Activated B cell treated with CpG ODN at 0.5 μM for 24 hours (primary cell): Measurements from ENCODE around the gene LGI2. TPM values are rescaled to one million over a fixed set of nuclear protein-coding genes. Genes with fewer than 3 reads are reported as not detected.

ENCODE experiments used
- ATAC-seq: fragments of 200-7000 bp; cut with Tn5 transposase; one replicate; pipeline ENCODE4 v1.10.0; 2021; ENCODE audit warnings: low read depth, mild to moderate bottlenecking, moderate library complexity
- CTCF ChIA-PET: fragments of 350-600 bp; sonication (Branson Sonifier 250); formaldehyde crosslinking; loops from one replicate; lab custom pipeline; 2021; ENCODE audit warnings: antibody characterized with exemption; lab: Charles Lee
- POLR2A ChIA-PET: fragments of 350-600 bp; sonication (Branson Sonifier 250); formaldehyde crosslinking; loops from one replicate; lab custom pipeline; 2021; ENCODE audit warnings: antibody characterized with exemption; lab: Charles Lee
- DNase-seq: peaks from one replicate; pipeline ENCODE4 v3.0.0; 2022
- H3K27ac Mint-ChIP-seq: one replicate; pipeline ENCODE4 v1.8.0; 2020; ENCODE audit warnings: mixed read lengths
- H3K27me3 Mint-ChIP-seq: one replicate; pipeline ENCODE4 v1.8.0; 2021; ENCODE audit warnings: mixed read lengths
- H3K36me3 Mint-ChIP-seq: one replicate; pipeline ENCODE4 v1.8.0; 2021; ENCODE audit warnings: low read depth, mixed read lengths
- H3K4me1 Mint-ChIP-seq: one replicate; pipeline ENCODE4 v1.8.0; 2021; ENCODE audit warnings: mixed read lengths
- H3K4me3 Mint-ChIP-seq: one replicate; pipeline ENCODE4 v1.8.0; 2020; ENCODE audit warnings: mild to moderate bottlenecking, mixed read lengths
- H3K9me3 Mint-ChIP-seq: one replicate; pipeline ENCODE4 v1.8.0; 2020; ENCODE audit warnings: mixed read lengths
- CTCF ChIP-seq: fragments of 200-600 bp; IDR thresholded peaks from one replicate; pipeline ENCODE4 v1.8.0; 2022; ENCODE audit warnings: antibody characterized with exemption, mild to moderate bottlenecking
- intact Hi-C: fragments of 100-400 bp; cut with micrococcal nuclease; formaldehyde crosslinking; loops from one replicate; pipeline ENCODE4 v1.15.1; 2024
- total RNA-seq: library from RNA; stranded (reverse); gene quantifications from 2 replicates; pipeline ENCODE4 v1.2.3, GENCODE V29; 2022

LGI2 gene
- total RNA-seq, 1 donor from 2014 or later = not detected

- Mint-ChIP-seq H3K9me3 (peaks cover 3% of the 10 kb centered on the region), H3K36me3 (no peaks in the 10 kb centered on the region), H3K27me3 (peaks cover 14% of the 10 kb centered on the region), H3K4me3 (no peak overlapping the region), H3K4me1 (no peaks in the 10 kb centered on the region), H3K27ac (no peak overlapping the region)
- ATAC-seq = no peak
- TF ChIP-seq CTCF = no peak
- intact Hi-C loops = no loop called here
- POLR2A ChIA-PET = no interaction called here
- no peak for DNase-seq
- CTCF ChIA-PET = no interaction called here
Measured at GRCh38 chr4:24971192-24971591, 59.6 kb downstream of the LGI2 start.

GRCh38 chr4:24970635-24971034 is 60.1 kb downstream of the LGI2 start:
- TF ChIP-seq CTCF = no peak
- H3K9me3 Mint-ChIP-seq = peaks cover 4% of the 10 kb centered on the region
- H3K27me3 Mint-ChIP-seq = peaks cover 14% of the 10 kb centered on the region
- intact Hi-C loops = no loop called here
- CTCF ChIA-PET = no interaction called here
- DNase-seq = no peak
- H3K4me3 Mint-ChIP-seq = no peak overlapping the region
- H3K27ac Mint-ChIP-seq = no peak overlapping the region
- POLR2A ChIA-PET = no interaction called here
- no peaks in the 10 kb centered on the region for H3K36me3 Mint-ChIP-seq
- no peak for ATAC-seq
- no peaks in the 10 kb centered on the region for H3K4me1 Mint-ChIP-seq

GRCh38 chr4:24970191-24970590 is 60.6 kb downstream of the LGI2 start:
- ChIA-PET POLR2A (no interaction called here), CTCF (no interaction called here)
- Mint-ChIP-seq H3K27ac (no peak overlapping the region), H3K36me3 (no peaks in the 10 kb centered on the region), H3K9me3 (peaks cover 6% of the 10 kb centered on the region), H3K27me3 (peaks cover 14% of the 10 kb centered on the region), H3K4me1 (no peaks in the 10 kb centered on the region), H3K4me3 (no peak overlapping the region)
- intact Hi-C loops = no loop called here
- ATAC-seq (no peak), DNase-seq (no peak)
- TF ChIP-seq CTCF = no peak

- intact Hi-C loops = no loop called here
- Mint-ChIP-seq H3K27me3 (peaks cover 11% of the 10 kb centered on the region), H3K36me3 (no peaks in the 10 kb centered on the region), H3K4me1 (no peaks in the 10 kb centered on the region), H3K27ac (no peak overlapping the region), H3K4me3 (no peak overlapping the region), H3K9me3 (peaks cover 11% of the 10 kb centered on the region)
- POLR2A ChIA-PET = no interaction called here
- no peak for DNase-seq
- CTCF ChIA-PET = no interaction called here
- no peak for TF ChIP-seq CTCF
- no peak for ATAC-seq
Measured at GRCh38 chr4:24969486-24969885, 61.3 kb downstream of the LGI2 start.

GRCh38 chr4:24968992-24969391 is 61.8 kb downstream of the LGI2 start:
- H3K4me1 Mint-ChIP-seq = no peaks in the 10 kb centered on the region
- H3K36me3 Mint-ChIP-seq = no peaks in the 10 kb centered on the region
- no peak for TF ChIP-seq CTCF
- intact Hi-C loops = no loop called here
- POLR2A ChIA-PET = no interaction called here
- peaks cover 11% of the 10 kb centered on the region for H3K27me3 Mint-ChIP-seq
- CTCF ChIA-PET = no interaction called here
- DNase-seq = no peak
- H3K27ac Mint-ChIP-seq = no peak overlapping the region
- ATAC-seq = no peak
- H3K9me3 Mint-ChIP-seq = peaks cover 14% of the 10 kb centered on the region
- no peak overlapping the region for H3K4me3 Mint-ChIP-seq
